ENCODE results near the gene PCDHA1.

PCDHA1 gene

GRCh38 chr5:141031006-141031405 is 245.1 kb downstream of the PCDHA1 start:
- no peak overlapping the region for H3K4me3 ChIP-seq (ENCODE audit: low read length)

GRCh38 chr5:141032626-141033025 is 246.7 kb downstream of the PCDHA1 start:
- TF ChIP-seq CTCF (IDR thresholded peaks at IDR 0.05; ENCODE audit: low read depth, low read length) = no peak
- TF ChIP-seq EZH2phosphoT487 (IDR thresholded peaks at IDR 0.05; ENCODE audit: low read depth) = no peak
- no peaks in the 10 kb centered on the region for H3K9me3 ChIP-seq (ENCODE audit: insufficient read depth, low read length)
- H3K4me3 ChIP-seq (ENCODE audit: low read length) = no peak overlapping the region
- H3K36me3 ChIP-seq (replicated peaks; ENCODE audit: low read depth, low read length) = no peaks in the 10 kb centered on the region
- no peaks in the 10 kb centered on the region for H3K27me3 ChIP-seq (ENCODE audit: low read depth, low read length)
- no peak overlapping the region for H3K27ac ChIP-seq (ENCODE audit: low read length)
- no peaks in the 10 kb centered on the region for H3K79me2 ChIP-seq (ENCODE audit: low read length)
- no peaks in the 10 kb centered on the region for H3K4me1 ChIP-seq (ENCODE audit: low read length)
- no peak overlapping the region for H2AFZ ChIP-seq (ENCODE audit: low read depth, low read length)
- H3K9ac ChIP-seq (ENCODE audit: low read length) = no peak overlapping the region
- H4K20me1 ChIP-seq (ENCODE audit: insufficient read depth, low read length) = no peaks in the 10 kb centered on the region
- H3K4me2 ChIP-seq (ENCODE audit: low read length) = no peak overlapping the region

More at GRCh38 chr5:141031006-141031405, 245.1 kb downstream of the PCDHA1 start:
- H2AFZ ChIP-seq (ENCODE audit: low read depth, low read length) = no peak overlapping the region
- no peak overlapping the region for H3K4me2 ChIP-seq (ENCODE audit: low read length)
- H3K27me3 ChIP-seq (ENCODE audit: low read depth, low read length) = no peaks in the 10 kb centered on the region
- H3K27ac ChIP-seq (ENCODE audit: low read length) = no peak overlapping the region
- TF ChIP-seq EZH2phosphoT487 (IDR thresholded peaks at IDR 0.05; ENCODE audit: low read depth) (no peak), CTCF (IDR thresholded peaks at IDR 0.05; ENCODE audit: low read depth, low read length) (no peak)
- H3K36me3 ChIP-seq (replicated peaks; ENCODE audit: low read depth, low read length) = no peaks in the 10 kb centered on the region
- no peaks in the 10 kb centered on the region for H4K20me1 ChIP-seq (ENCODE audit: insufficient read depth, low read length)
- no peaks in the 10 kb centered on the region for H3K79me2 ChIP-seq (ENCODE audit: low read length)
- no peak overlapping the region for H3K9ac ChIP-seq (ENCODE audit: low read length)
- no peaks in the 10 kb centered on the region for H3K4me1 ChIP-seq (ENCODE audit: low read length)
- H3K9me3 ChIP-seq (ENCODE audit: insufficient read depth, low read length) = no peaks in the 10 kb centered on the region

- TF ChIP-seq EZH2phosphoT487 (IDR thresholded peaks at IDR 0.05; ENCODE audit: low read depth) = no peak
- no peak for TF ChIP-seq CTCF (IDR thresholded peaks at IDR 0.05; ENCODE audit: low read depth, low read length)
- Histone ChIP-seq H3K4me3 (ENCODE audit: low read length) (no peak overlapping the region), H3K36me3 (replicated peaks; ENCODE audit: low read depth, low read length) (no peaks in the 10 kb centered on the region), H3K27ac (ENCODE audit: low read length) (no peak overlapping the region), H3K4me2 (ENCODE audit: low read length) (no peak overlapping the region), H3K4me1 (ENCODE audit: low read length) (no peaks in the 10 kb centered on the region), H3K9ac (ENCODE audit: low read length) (no peak overlapping the region), H2AFZ (ENCODE audit: low read depth, low read length) (no peak overlapping the region), H3K9me3 (ENCODE audit: insufficient read depth, low read length) (no peaks in the 10 kb centered on the region), H3K27me3 (ENCODE audit: low read depth, low read length) (no peaks in the 10 kb centered on the region), H3K79me2 (ENCODE audit: low read length) (no peaks in the 10 kb centered on the region), H4K20me1 (ENCODE audit: insufficient read depth, low read length) (no peaks in the 10 kb centered on the region)
Measured at GRCh38 chr5:141039061-141039460, 253.1 kb downstream of the PCDHA1 start.

- H3K27ac ChIP-seq (ENCODE audit: low read length) = no peak overlapping the region
- H2AFZ ChIP-seq (ENCODE audit: low read depth, low read length) = no peak overlapping the region
- no peak overlapping the region for H3K4me3 ChIP-seq (ENCODE audit: low read length)
- no peaks in the 10 kb centered on the region for H3K9me3 ChIP-seq (ENCODE audit: insufficient read depth, low read length)
- H3K36me3 ChIP-seq (replicated peaks; ENCODE audit: low read depth, low read length) = no peaks in the 10 kb centered on the region
- no peaks in the 10 kb centered on the region for H3K27me3 ChIP-seq (ENCODE audit: low read depth, low read length)
- no peak for TF ChIP-seq CTCF (IDR thresholded peaks at IDR 0.05; ENCODE audit: low read depth, low read length)
- TF ChIP-seq EZH2phosphoT487 (IDR thresholded peaks at IDR 0.05; ENCODE audit: low read depth) = no peak
- no peaks in the 10 kb centered on the region for H3K4me1 ChIP-seq (ENCODE audit: low read length)
- H3K9ac ChIP-seq (ENCODE audit: low read length) = no peak overlapping the region
- H3K4me2 ChIP-seq (ENCODE audit: low read length) = no peak overlapping the region
- no peaks in the 10 kb centered on the region for H4K20me1 ChIP-seq (ENCODE audit: insufficient read depth, low read length)
- H3K79me2 ChIP-seq (ENCODE audit: low read length) = no peaks in the 10 kb centered on the region
Measured at GRCh38 chr5:141039517-141039916, 253.6 kb downstream of the PCDHA1 start.

All from OCI-LY3 (cell line).